Naive thymus-derived CD4-positive, alpha-beta T cell (primary cell): Measurements from ENCODE around the gene TMEM132C. TPM values are rescaled to one million over a fixed set of nuclear protein-coding genes. Genes with fewer than 3 reads are reported as not detected.

ENCODE experiments used
- ATAC-seq: fragments of 150-1000 bp; cut with Tn5 transposase; 2 replicates; pipeline ENCODE4 v1.10.0; 2021; ENCODE audit warnings: mild to moderate bottlenecking, moderate library complexity
- CTCF ChIA-PET: fragments of 350-600 bp; sonication (Branson Sonifier 250); formaldehyde crosslinking; loops from one replicate; lab custom pipeline; 2021; ENCODE audit warnings: antibody characterized with exemption; lab: Charles Lee
- POLR2A ChIA-PET: fragments of 350-600 bp; sonication (Branson Sonifier 250); formaldehyde crosslinking; loops from one replicate; lab custom pipeline; 2021; ENCODE audit warnings: antibody characterized with exemption, inconsistent platforms; lab: Charles Lee
- DNase-seq, 9 donors: peaks; one replicate each; pipeline versions ENCODE4 v3.0.0 to v3.0.0-alpha.2; 2020 to 2022; ENCODE audit warnings: mixed read lengths in 1 of 9
- H3K27ac ChIP-seq: one replicate; pipeline ENCODE4 v1.7.0; 2013; ENCODE audit warnings: mild to moderate bottlenecking, low read depth, low read length, moderate library complexity
- H3K27me3 ChIP-seq, 2 donors: one replicate each; pipeline ENCODE4 v1.7.0; 2013; ENCODE audit warnings: low read length in 2 of 2, mild to moderate bottlenecking in 2 of 2, moderate library complexity in 2 of 2; ENCODE audit not compliant: control insufficient read depth in 2 of 2, insufficient read depth in 2 of 2
- H3K36me3 ChIP-seq, 3 experiments: 1 replicate in 2 of 3; 2 replicates in 1 of 3; pipeline ENCODE4 v1.7.0; 2013; ENCODE audit warnings: low read length in 3 of 3, mild to moderate bottlenecking in 3 of 3, moderate library complexity in 1 of 3; ENCODE audit not compliant: insufficient read depth in 3 of 3, control insufficient read depth in 2 of 3
- H3K4me1 ChIP-seq, 2 donors: one replicate each; pipeline ENCODE4 v1.7.0; 2013; ENCODE audit warnings: low read length in 2 of 2, mild to moderate bottlenecking in 2 of 2, moderate library complexity in 1 of 2; ENCODE audit not compliant: control insufficient read depth in 2 of 2, insufficient read depth in 2 of 2
- H3K4me3 ChIP-seq: 2 replicates; pipeline ENCODE4 v1.7.0; 2013; ENCODE audit warnings: mild to moderate bottlenecking, low read length
- H3K9me3 ChIP-seq, 3 experiments: 1 replicate in 2 of 3; 2 replicates in 1 of 3; pipeline ENCODE4 v1.7.0; 2013; ENCODE audit warnings: low read length in 3 of 3; ENCODE audit not compliant: control insufficient read depth in 2 of 3
- H3K27ac Mint-ChIP-seq, 9 donors: one replicate each; pipeline ENCODE4 v1.8.0; 2020 to 2022; ENCODE audit warnings: mixed read lengths in 9 of 9, mild to moderate bottlenecking in 8 of 9, moderate library complexity in 5 of 9, inconsistent platforms in 2 of 9
- H3K27me3 Mint-ChIP-seq, 5 donors: one replicate each; pipeline ENCODE4 v1.8.0; 2021 to 2022; ENCODE audit warnings: mixed read lengths in 5 of 5, mild to moderate bottlenecking in 1 of 5
- H3K36me3 Mint-ChIP-seq, 5 donors: one replicate each; pipeline ENCODE4 v1.8.0; 2020 to 2022; ENCODE audit warnings: mixed read lengths in 5 of 5, mild to moderate bottlenecking in 3 of 5, inconsistent platforms in 1 of 5
- H3K4me1 Mint-ChIP-seq, 7 donors: one replicate each; pipeline ENCODE4 v1.8.0; 2020 to 2022; ENCODE audit warnings: mixed read lengths in 7 of 7, mild to moderate bottlenecking in 3 of 7, inconsistent platforms in 1 of 7
- H3K4me3 Mint-ChIP-seq, 10 donors: one replicate each; pipeline ENCODE4 v1.8.0; 2020 to 2022; ENCODE audit warnings: mild to moderate bottlenecking in 10 of 10, mixed read lengths in 10 of 10, moderate library complexity in 6 of 10, inconsistent platforms in 2 of 10
- H3K9me3 Mint-ChIP-seq, 11 donors: one replicate each; pipeline ENCODE4 v1.8.0; 2020 to 2022; ENCODE audit warnings: mixed read lengths in 11 of 11, mild to moderate bottlenecking in 4 of 11, inconsistent platforms in 1 of 11, moderate library complexity in 1 of 11
- intact Hi-C, 2 donors: fragments of 100-400 bp; cut with micrococcal nuclease; formaldehyde crosslinking; loops; one replicate each; pipeline ENCODE4 v1.15.1; 2023
- polyA plus RNA-seq, 2 donors: library from polyadenylated mRNA; unstranded; fragments of 300-500 nt; fragmentation: Illumina TruSeq; gene quantifications; one replicate each; pipeline ENCODE4 v1.2.3, GENCODE V29; 2021
- total RNA-seq, 6 experiments: library from RNA in 5 of 6; stranded (reverse) in 5 of 6; gene quantifications; 1 replicate in 5 of 6; 2 replicates in 1 of 6; pipeline ENCODE4 v1.2.3 and lab custom pipeline; 2021 to 2026

Gene TMEM132C
- total and polyA plus RNA-seq, 7 experiments from 2014 or later, result not detected

GRCh38 chr12:128307791-128308190 lies 40.8 kb downstream of the TMEM132C start:
- H3K27me3 Mint-ChIP-seq, result no peaks in the 10 kb centered on the region
- no peak overlapping the region for H3K4me3 Mint-ChIP-seq
- intact Hi-C loops, result no loop called here
- no peaks in the 10 kb centered on the region for H3K36me3 ChIP-seq
- DNase-seq (no peak), ATAC-seq (no peak)
- H3K27ac Mint-ChIP-seq, result no peak overlapping the region
- no peaks in the 10 kb centered on the region for H3K36me3 Mint-ChIP-seq
- no peaks in the 10 kb centered on the region for H3K4me1 Mint-ChIP-seq
- H3K9me3 ChIP-seq, result no peaks in the 10 kb centered on the region
- CTCF ChIA-PET, result no interaction called here
- POLR2A ChIA-PET, result no interaction called here
- H3K4me3 ChIP-seq, result no peak overlapping the region
- no peaks in the 10 kb centered on the region for H3K27me3 ChIP-seq
- peaks cover 0 to 16% (median 6%) of the 10 kb centered on the region in 11 donors for H3K9me3 Mint-ChIP-seq
- no peak overlapping the region for H3K27ac ChIP-seq
- H3K4me1 ChIP-seq, result no peaks in the 10 kb centered on the region

- H3K4me1 Mint-ChIP-seq, result peaks cover 0 to 1% (median 0%) of the 10 kb centered on the region in 7 donors
- Histone ChIP-seq H3K9me3 (no peaks in the 10 kb centered on the region), H3K27ac (no peak overlapping the region), H3K4me1 (no peaks in the 10 kb centered on the region), H3K36me3 (no peaks in the 10 kb centered on the region), H3K4me3 (no peak overlapping the region), H3K27me3 (no peaks in the 10 kb centered on the region)
- H3K4me3 Mint-ChIP-seq, result no peak overlapping the region
- no peak overlapping the region for H3K27ac Mint-ChIP-seq
- ChIA-PET CTCF (no interaction called here), POLR2A (no interaction called here)
- intact Hi-C loops, result no loop called here
- peaks cover 0 to 9% (median 0%) of the 10 kb centered on the region in 5 donors for H3K27me3 Mint-ChIP-seq
- DNase-seq (no peak), ATAC-seq (no peak)
- H3K9me3 Mint-ChIP-seq, result peaks cover 0 to 13% (median 6%) of the 10 kb centered on the region in 11 donors
- H3K36me3 Mint-ChIP-seq, result peaks cover 0 to 3% (median 0%) of the 10 kb centered on the region in 5 donors
Measured at GRCh38 chr12:128312661-128313060, 45.7 kb downstream of the TMEM132C start.

- Histone ChIP-seq H3K4me1 (no peaks in the 10 kb centered on the region), H3K9me3 (no peaks in the 10 kb centered on the region), H3K27me3 (no peaks in the 10 kb centered on the region), H3K36me3 (no peaks in the 10 kb centered on the region), H3K4me3 (no peak overlapping the region), H3K27ac (no peak overlapping the region)
- CTCF ChIA-PET, result no interaction called here
- peaks cover 0 to 13% (median 6%) of the 10 kb centered on the region in 11 donors for H3K9me3 Mint-ChIP-seq
- peaks cover 0 to 9% (median 0%) of the 10 kb centered on the region in 5 donors for H3K27me3 Mint-ChIP-seq
- H3K27ac Mint-ChIP-seq, result no peak overlapping the region
- POLR2A ChIA-PET, result no interaction called here
- DNase-seq (no peak), ATAC-seq (no peak)
- H3K4me1 Mint-ChIP-seq, result peaks cover 0 to 1% (median 0%) of the 10 kb centered on the region in 7 donors
- H3K36me3 Mint-ChIP-seq, result peaks cover 0 to 3% (median 0%) of the 10 kb centered on the region in 5 donors
- intact Hi-C loops, result no loop called here
- no peak overlapping the region for H3K4me3 Mint-ChIP-seq
Measured at GRCh38 chr12:128313931-128314330, 47.0 kb downstream of the TMEM132C start.

GRCh38 chr12:128314611-128315010 lies 47.6 kb downstream of the TMEM132C start:
- Mint-ChIP-seq H3K27me3 (peaks cover 0 to 9% (median 0%) of the 10 kb centered on the region in 5 donors), H3K36me3 (peaks cover 0 to 3% (median 0%) of the 10 kb centered on the region in 5 donors), H3K4me3 (no peak overlapping the region), H3K9me3 (peaks cover 0 to 13% (median 8%) of the 10 kb centered on the region in 11 donors), H3K27ac (no peak overlapping the region), H3K4me1 (peaks cover 0 to 1% (median 0%) of the 10 kb centered on the region in 7 donors)
- ChIA-PET CTCF (no interaction called here), POLR2A (no interaction called here)
- Histone ChIP-seq H3K27ac (no peak overlapping the region), H3K36me3 (no peaks in the 10 kb centered on the region), H3K4me3 (no peak overlapping the region), H3K9me3 (no peaks in the 10 kb centered on the region), H3K4me1 (no peaks in the 10 kb centered on the region), H3K27me3 (no peaks in the 10 kb centered on the region)
- ATAC-seq, result no peak
- no peak for DNase-seq
- intact Hi-C loops, result no loop called here

GRCh38 chr12:128316078-128316477 lies 49.1 kb downstream of the TMEM132C start:
- Mint-ChIP-seq H3K4me1 (peaks cover 0 to 1% (median 0%) of the 10 kb centered on the region in 7 donors), H3K27me3 (peaks cover 0 to 9% (median 0%) of the 10 kb centered on the region in 5 donors), H3K9me3 (peaks cover 0 to 18% (median 7%) of the 10 kb centered on the region in 11 donors), H3K27ac (no peak overlapping the region), H3K36me3 (peaks cover 0 to 4% (median 0%) of the 10 kb centered on the region in 5 donors), H3K4me3 (no peak overlapping the region)
- intact Hi-C loops, result no loop called here
- Histone ChIP-seq H3K4me1 (no peaks in the 10 kb centered on the region), H3K27ac (no peak overlapping the region), H3K36me3 (no peaks in the 10 kb centered on the region), H3K4me3 (no peak overlapping the region), H3K27me3 (no peaks in the 10 kb centered on the region), H3K9me3 (no peaks in the 10 kb centered on the region)
- DNase-seq (no peak), ATAC-seq (no peak)
- ChIA-PET POLR2A (no interaction called here), CTCF (no interaction called here)

- H3K4me1 ChIP-seq, result no peaks in the 10 kb centered on the region
- peaks cover 0 to 1% (median 0%) of the 10 kb centered on the region in 7 donors for H3K4me1 Mint-ChIP-seq
- peaks cover 0 to 2% (median 0%) of the 10 kb centered on the region in 3 experiments for H3K9me3 ChIP-seq
- no peak overlapping the region for H3K27ac Mint-ChIP-seq
- H3K9me3 Mint-ChIP-seq, result peaks cover 0 to 24% (median 11%) of the 10 kb centered on the region in 11 donors
- H3K27me3 ChIP-seq, result no peaks in the 10 kb centered on the region
- ChIA-PET POLR2A (no interaction called here), CTCF (no interaction called here)
- no peak for DNase-seq
- H3K4me3 ChIP-seq, result no peak overlapping the region
- H3K36me3 ChIP-seq, result no peaks in the 10 kb centered on the region
- no peak for ATAC-seq
- H3K36me3 Mint-ChIP-seq, result peaks cover 0 to 6% (median 0%) of the 10 kb centered on the region in 5 donors
- peaks cover 0 to 9% (median 0%) of the 10 kb centered on the region in 5 donors for H3K27me3 Mint-ChIP-seq
- intact Hi-C loops, result no loop called here
- H3K4me3 Mint-ChIP-seq, result no peak overlapping the region
- no peak overlapping the region for H3K27ac ChIP-seq
Measured at GRCh38 chr12:128316973-128317526, 50.1 kb downstream of the TMEM132C start.

- peaks cover 0 to 2% (median 0%) of the 10 kb centered on the region in 3 experiments for H3K9me3 ChIP-seq
- DNase-seq, result no peak
- Mint-ChIP-seq H3K27ac (no peak overlapping the region), H3K4me3 (no peak overlapping the region), H3K4me1 (peaks cover 0 to 1% (median 0%) of the 10 kb centered on the region in 7 donors), H3K36me3 (peaks cover 0 to 6% (median 0%) of the 10 kb centered on the region in 5 donors), H3K9me3 (peaks cover 0 to 26% (median 11%) of the 10 kb centered on the region in 11 donors), H3K27me3 (peaks cover 0 to 9% (median 0%) of the 10 kb centered on the region in 5 donors)
- H3K27ac ChIP-seq, result no peak overlapping the region
- H3K4me3 ChIP-seq, result no peak overlapping the region
- no peaks in the 10 kb centered on the region for H3K4me1 ChIP-seq
- H3K27me3 ChIP-seq, result no peaks in the 10 kb centered on the region
- intact Hi-C loops, result no loop called here
- CTCF ChIA-PET, result no interaction called here
- POLR2A ChIA-PET, result no interaction called here
- no peaks in the 10 kb centered on the region for H3K36me3 ChIP-seq
- ATAC-seq, result no peak
Measured at GRCh38 chr12:128318341-128318740, 51.4 kb downstream of the TMEM132C start.
